NCI-H1930 (cell line): ENCODE data around the gene SLC18A2.
"Not testable (repeated sequence)": the region's sequence is repeated elsewhere in the genome, so short reads cannot be mapped to it uniquely, and the experiment has no call there.

Experiments used
- DNase-seq, 2 experiments: peaks; one replicate each; lab custom pipeline; 2025; lab: John Stamatoyannopoulos, UW

SLC18A2 gene

GRCh38 chr10:117262903-117263293 is 22.0 kb downstream of the SLC18A2 start:
- DNase-seq = no peak

GRCh38 chr10:117264782-117265181 is 23.9 kb downstream of the SLC18A2 start:
- no peak for DNase-seq

- DNase-seq = no peak
Measured at GRCh38 chr10:117266400-117266799, 25.5 kb downstream of the SLC18A2 start.

- DNase-seq = no peak
Measured at GRCh38 chr10:117266812-117267211, 25.9 kb downstream of the SLC18A2 start.

GRCh38 chr10:117268258-117268657 is 27.3 kb downstream of the SLC18A2 start:
- no peak for DNase-seq

GRCh38 chr10:117268907-117269306 is 28.0 kb downstream of the SLC18A2 start:
- DNase-seq = no peak

GRCh38 chr10:117271427-117271826 is 30.5 kb downstream of the SLC18A2 start:
- DNase-seq = no peak

- DNase-seq = no peak
Measured at GRCh38 chr10:117272195-117273076, 31.5 kb downstream of the SLC18A2 start.

- DNase-seq = no peak
Measured at GRCh38 chr10:117273980-117274379, 33.1 kb downstream of the SLC18A2 start.

GRCh38 chr10:117274509-117274908 is 33.6 kb downstream of the SLC18A2 start:
- no peak for DNase-seq

GRCh38 chr10:117275121-117275520 is 34.2 kb downstream of the SLC18A2 start:
- no peak for DNase-seq

- no peak for DNase-seq
Measured at GRCh38 chr10:117277675-117278074, 36.8 kb downstream of the SLC18A2 start.

GRCh38 chr10:117284716-117285494 is 44.0 kb downstream of the SLC18A2 start:
- DNase-seq = no peak

- not testable (repeated sequence) for DNase-seq
Measured at GRCh38 chr10:117290872-117291271, 50.0 kb downstream of the SLC18A2 start.

GRCh38 chr10:117294039-117294645 is 53.2 kb downstream of the SLC18A2 start:
- no peak for DNase-seq

- DNase-seq = no peak
Measured at GRCh38 chr10:117294735-117295134, 53.8 kb downstream of the SLC18A2 start.

- no peak for DNase-seq
Measured at GRCh38 chr10:117298219-117298618, 57.3 kb downstream of the SLC18A2 start.

GRCh38 chr10:117299435-117299834 is 58.5 kb downstream of the SLC18A2 start:
- no peak for DNase-seq

- no peak for DNase-seq
Measured at GRCh38 chr10:117300671-117301070, 59.8 kb downstream of the SLC18A2 start.

GRCh38 chr10:117303451-117303850 is 62.5 kb downstream of the SLC18A2 start:
- DNase-seq = not testable (repeated sequence)

GRCh38 chr10:117306674-117307073 is 65.8 kb downstream of the SLC18A2 start:
- no peak for DNase-seq

- DNase-seq = no peak
Measured at GRCh38 chr10:117311261-117311660, 70.3 kb downstream of the SLC18A2 start.

- no peak for DNase-seq
Measured at GRCh38 chr10:117312430-117312829, 71.5 kb downstream of the SLC18A2 start.
